HG03571 (cell line): ENCODE measurements around the gene SMG1.
"Not testable (repeated sequence)": the region's sequence is repeated elsewhere in the genome, so short reads cannot be mapped to it uniquely, and the experiment has no call there.

Experiments
- ATAC-seq: cut with Tn5 transposase; IDR thresholded peaks from one replicate; pipeline ENCODE4 v1.9.1; 2021; ENCODE audit not compliant: unreplicated experiment

The SMG1 gene

DNA sequence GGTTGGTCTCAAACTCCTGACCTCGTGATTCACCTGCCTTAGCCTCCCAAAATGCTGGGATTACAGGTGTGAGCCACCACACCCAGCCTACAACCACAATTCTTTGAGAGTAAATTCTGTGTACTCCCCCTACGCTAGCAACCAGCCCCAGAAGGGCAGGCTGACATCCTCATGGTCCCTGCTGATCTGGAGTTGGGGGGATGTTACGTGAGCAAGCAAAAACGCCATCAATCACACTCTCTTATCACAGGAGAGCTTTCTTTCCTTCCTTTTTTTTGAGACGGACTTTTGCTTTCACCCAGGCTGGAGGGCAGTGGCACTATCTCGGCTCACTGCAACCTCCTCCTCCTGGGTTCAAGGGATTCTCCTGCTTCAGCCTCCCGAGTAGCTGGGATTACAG is 154.0 kb downstream of the SMG1 start:
- ATAC-seq, result not testable (repeated sequence)

DNA sequence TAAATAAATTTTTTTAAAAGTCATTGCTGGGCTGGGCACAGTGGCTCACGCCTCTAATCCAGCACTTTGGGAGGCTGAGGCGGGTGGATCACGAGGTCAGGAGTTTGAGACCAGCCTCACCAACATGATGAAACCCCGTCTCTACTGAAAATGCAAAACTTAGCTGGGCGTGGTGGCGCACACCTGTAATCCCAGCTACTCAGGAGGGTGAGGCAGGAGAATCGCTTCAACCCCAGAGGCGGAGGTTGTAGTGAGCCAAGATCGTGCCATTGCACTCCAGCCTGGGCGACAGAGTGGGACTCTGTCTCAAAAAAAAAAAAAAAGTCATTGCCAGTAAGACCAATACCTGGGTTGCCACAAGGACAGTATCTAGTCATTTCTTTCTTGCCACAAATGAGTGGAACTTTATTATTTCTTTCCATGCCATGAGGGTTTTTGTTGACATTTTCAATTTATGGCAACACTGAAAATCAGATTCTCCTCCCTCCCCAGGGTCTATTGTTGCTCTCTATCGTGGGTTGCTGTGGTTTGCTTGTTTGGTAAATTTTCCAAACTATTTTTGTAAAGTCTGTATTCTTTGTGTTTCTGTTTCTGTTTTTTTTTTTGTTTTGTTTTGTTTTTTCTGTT is 155.8 kb downstream of the SMG1 start:
- not testable (repeated sequence) for ATAC-seq

DNA sequence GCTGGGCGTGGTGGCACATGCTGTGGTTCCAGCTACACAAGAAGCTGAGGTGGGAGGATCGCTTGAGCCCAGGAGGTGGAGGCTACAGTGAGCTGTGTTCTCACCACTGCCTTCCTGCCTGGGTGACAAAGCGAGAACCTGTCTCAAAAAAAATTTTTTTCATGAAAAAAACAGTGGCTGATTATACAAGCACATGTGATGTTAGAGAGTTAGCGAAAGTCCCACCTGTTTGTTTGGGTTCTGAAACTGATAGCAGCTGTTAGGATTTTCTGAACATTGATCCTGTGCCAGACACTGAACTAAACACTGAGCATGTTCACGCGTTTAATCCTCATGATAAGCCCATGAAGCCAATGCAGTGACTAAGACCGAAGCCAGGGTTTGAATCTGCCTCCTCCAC is 159.0 kb downstream of the SMG1 start:
- ATAC-seq, result not testable (repeated sequence)

DNA sequence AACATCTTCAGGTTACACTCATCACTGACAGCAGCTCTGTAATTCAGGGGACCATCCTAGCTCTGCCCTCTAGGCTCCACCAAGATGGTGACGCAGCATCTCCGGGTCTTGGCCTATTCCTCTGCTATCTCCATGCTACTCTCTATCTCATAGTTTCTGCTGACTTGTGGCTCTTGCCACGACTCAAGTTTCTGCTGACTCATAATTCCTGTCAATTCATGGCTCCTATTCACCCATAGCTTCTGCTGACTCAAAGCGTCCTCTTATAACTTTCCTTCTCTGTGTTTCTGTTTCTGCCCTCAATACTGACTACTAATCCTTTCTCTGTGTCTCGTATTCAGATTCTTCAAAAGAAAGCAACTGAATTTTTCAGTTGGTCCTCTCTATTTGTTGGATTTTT is 163.5 kb downstream of the SMG1 start:
- ATAC-seq, result peak; percentile 44

DNA sequence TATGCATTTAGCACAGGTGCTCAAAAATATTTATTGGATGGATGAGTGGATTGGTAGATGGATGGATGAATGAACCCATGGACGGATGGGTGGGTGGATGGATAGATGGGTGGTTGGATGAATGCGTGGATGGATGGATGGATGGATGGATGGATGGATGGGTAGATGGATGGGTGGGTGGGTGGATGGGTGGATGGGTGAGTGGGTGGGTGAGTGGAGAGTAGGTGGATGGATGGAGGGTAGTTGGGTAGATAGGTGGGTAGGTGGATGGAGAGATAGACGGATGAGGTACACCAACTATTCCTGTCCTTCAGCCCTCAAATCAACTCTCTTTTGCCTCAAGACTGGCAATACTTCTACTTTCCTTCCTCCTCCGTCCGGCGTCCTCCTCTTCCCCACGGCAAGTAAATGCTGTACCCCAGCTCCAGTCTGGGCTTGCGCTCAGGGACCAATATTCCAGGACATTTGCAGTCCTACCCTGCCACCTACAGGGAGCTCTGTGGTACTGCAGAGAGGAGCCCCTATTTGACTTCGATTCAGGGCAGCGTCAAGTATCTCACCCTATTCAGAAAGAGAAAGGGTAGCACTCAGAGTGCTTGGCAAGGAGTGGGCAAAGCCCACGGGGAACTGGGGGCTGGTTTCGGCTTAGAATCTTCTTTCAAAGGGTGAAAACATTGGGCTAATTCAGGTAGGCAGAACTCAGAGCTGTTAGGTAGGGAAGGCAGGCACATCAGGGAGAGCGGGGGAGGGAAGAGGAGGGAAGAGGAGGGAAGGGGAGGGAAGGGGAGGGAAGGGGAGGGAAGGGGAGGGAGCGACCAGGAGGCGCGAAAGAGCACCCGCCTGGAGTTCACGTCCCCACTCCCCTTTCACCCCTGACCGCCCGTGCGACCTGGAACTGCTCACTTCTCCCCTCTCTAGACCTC is 166.3 kb downstream of the SMG1 start:
- peak; percentile 40 for ATAC-seq

DNA sequence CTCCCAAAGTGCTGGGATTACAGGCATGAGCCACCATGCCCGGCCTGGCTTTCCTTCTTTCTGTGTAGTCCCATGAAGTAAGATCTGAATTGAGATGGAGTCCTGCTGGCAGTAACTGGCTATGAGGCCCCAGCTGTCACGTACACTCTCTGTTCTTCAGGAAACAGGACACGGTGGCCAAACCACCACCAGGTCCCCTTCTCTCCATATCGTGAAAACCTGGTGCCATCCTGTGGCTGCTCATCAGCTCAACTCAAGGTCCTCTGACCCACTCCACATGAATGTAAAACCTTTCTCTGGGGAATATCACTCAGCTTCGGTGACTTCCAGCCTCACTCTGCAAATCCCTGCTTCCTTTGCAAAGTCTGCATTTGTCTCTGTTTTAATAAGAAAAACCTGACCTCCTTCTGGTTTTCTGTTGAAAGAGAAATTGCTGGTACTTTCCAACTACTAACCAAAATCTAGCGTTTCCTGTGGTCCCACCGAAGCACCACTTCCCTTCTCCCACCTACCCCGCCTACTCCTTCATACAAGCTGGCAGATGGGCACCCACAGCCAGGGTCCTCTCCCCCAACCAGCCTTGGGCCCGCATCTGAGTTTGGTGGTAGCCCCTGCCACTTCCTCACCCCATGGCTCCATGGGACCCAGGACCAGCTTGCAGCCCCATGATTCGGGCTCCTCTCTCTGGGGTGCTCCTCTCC is 168.1 kb downstream of the SMG1 start:
- ATAC-seq, result not testable (repeated sequence)

DNA sequence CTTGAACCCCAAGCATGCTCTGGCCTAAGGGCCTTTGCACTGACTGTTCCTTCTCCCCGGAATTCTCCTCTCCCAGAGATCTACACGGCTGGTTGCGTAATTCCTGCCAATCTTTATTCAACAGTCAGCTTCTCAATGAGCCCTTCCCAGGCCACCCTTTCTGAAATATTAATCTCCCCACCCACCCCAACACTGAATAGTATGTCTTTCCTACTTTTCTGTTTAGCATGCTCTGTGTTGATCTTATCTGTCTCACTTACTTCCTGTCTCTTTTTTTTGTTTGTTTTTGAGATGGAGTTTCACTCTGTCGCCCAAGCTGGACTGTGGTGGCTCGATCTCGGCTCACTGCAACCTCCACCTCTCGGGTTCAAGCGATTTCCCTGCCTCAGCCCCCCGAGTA is 169.6 kb downstream of the SMG1 start:
- not testable (repeated sequence) for ATAC-seq
